LHCN-M2 (cell line): Measurements from ENCODE around the gene ELL. TPM values are rescaled to one million over a fixed set of nuclear protein-coding genes. Genes with fewer than 3 reads are reported as not detected.
A peak's percentile ranks its signal among the peaks of the same experiment; 100 is the strongest.
"Not testable (repeated sequence)": the region's sequence is repeated elsewhere in the genome, so short reads cannot be mapped to it uniquely, and the experiment has no call there.

Experiments used
- DNase-seq: peaks from one replicate; pipeline ENCODE4 v3.0.0-alpha.2; 2012; ENCODE audit warnings: low read depth
- total RNA-seq: library from RNA; depleted of rRNA; stranded (reverse); fragments of >200 nt; gene quantifications from 2 replicates; pipeline ENCODE4 v1.2.3, GENCODE V29; 2014

The ELL gene
- total RNA-seq, 1 experiment from 2014 or later = 10.8 TPM

GRCh38 chr19:18532168-18532890, 10.5 kb upstream of the ELL start:
- DNase-seq = no peak

- DNase-seq = no peak
These were observed 9.6 kb upstream of the ELL start for GRCh38 chr19:18531485-18531884.

GRCh38 chr19:18529782-18530181, 7.9 kb upstream of the ELL start:
- DNase-seq = no peak

- DNase-seq = no peak
These were observed 4.4 kb upstream of the ELL start for GRCh38 chr19:18526316-18526715.

GRCh38 chr19:18523841-18524240, 2.0 kb upstream of the ELL start:
- DNase-seq = no peak

GRCh38 chr19:18522862-18523440, 1.1 kb upstream of the ELL start:
- DNase-seq = not testable (repeated sequence)

- DNase-seq = peak; percentile 100
These were observed 423 bp upstream of the ELL start for GRCh38 chr19:18522124-18522861.

- DNase-seq = no peak
These were observed 800 bp downstream of the ELL start for GRCh38 chr19:18520848-18521691.

GRCh38 chr19:18519962-18520847, 1.7 kb downstream of the ELL start:
- peak; percentile 83 for DNase-seq

- DNase-seq = no peak
These were observed 3.2 kb downstream of the ELL start for GRCh38 chr19:18518639-18519038.

- no peak for DNase-seq
These were observed 4.3 kb downstream of the ELL start for GRCh38 chr19:18517606-18518005.

GRCh38 chr19:18515959-18516358, 5.9 kb downstream of the ELL start:
- DNase-seq = no peak

GRCh38 chr19:18514800-18515682, 6.8 kb downstream of the ELL start:
- DNase-seq = no peak

GRCh38 chr19:18513868-18514267, 8.0 kb downstream of the ELL start:
- DNase-seq = no peak

- no peak for DNase-seq
These were observed 11.7 kb downstream of the ELL start for GRCh38 chr19:18510216-18510615.

GRCh38 chr19:18508585-18508984, 13.3 kb downstream of the ELL start:
- DNase-seq = no peak

- DNase-seq = peak; percentile 70
These were observed 14.0 kb downstream of the ELL start for GRCh38 chr19:18507727-18508440.

- no peak for DNase-seq
These were observed 14.7 kb downstream of the ELL start for GRCh38 chr19:18507021-18507726.
